Nephron progenitor cell (in vitro differentiated cells): Measurements from ENCODE around the gene YTHDF1.

Source experiments
- DNase-seq: peaks from one replicate; pipeline ENCODE4 v3.0.0; 2021
- H3K27ac Mint-ChIP-seq: 2 replicates; pipeline ENCODE4 v1.8.0; 2021; ENCODE audit warnings: mild to moderate bottlenecking, moderate library complexity, mixed read lengths
- H3K27me3 Mint-ChIP-seq: 2 replicates; pipeline ENCODE4 v1.8.0; 2021; ENCODE audit warnings: mild to moderate bottlenecking, low read depth, mixed read lengths; ENCODE audit not compliant: poor library complexity
- H3K36me3 Mint-ChIP-seq: 2 replicates; pipeline ENCODE4 v1.8.0; 2021; ENCODE audit warnings: low read depth, mixed read lengths
- H3K4me1 Mint-ChIP-seq: 2 replicates; pipeline ENCODE4 v1.8.0; 2021; ENCODE audit warnings: mixed read lengths
- H3K4me3 Mint-ChIP-seq: 2 replicates; pipeline ENCODE4 v1.8.0; 2021; ENCODE audit warnings: mild to moderate bottlenecking, moderate library complexity, mixed read lengths
- H3K9me3 Mint-ChIP-seq: 2 replicates; pipeline ENCODE4 v1.8.0; 2021; ENCODE audit warnings: mild to moderate bottlenecking, moderate library complexity, mixed read lengths
- TF ChIP-seq, protein P1 (sequence below): fragments of 200-600 bp; sonication (generic); IDR thresholded peaks from 2 replicates; pipeline ENCODE4 v1.5.0; 2021; ENCODE audit warnings: antibody characterized with exemption

Gene YTHDF1

DNA sequence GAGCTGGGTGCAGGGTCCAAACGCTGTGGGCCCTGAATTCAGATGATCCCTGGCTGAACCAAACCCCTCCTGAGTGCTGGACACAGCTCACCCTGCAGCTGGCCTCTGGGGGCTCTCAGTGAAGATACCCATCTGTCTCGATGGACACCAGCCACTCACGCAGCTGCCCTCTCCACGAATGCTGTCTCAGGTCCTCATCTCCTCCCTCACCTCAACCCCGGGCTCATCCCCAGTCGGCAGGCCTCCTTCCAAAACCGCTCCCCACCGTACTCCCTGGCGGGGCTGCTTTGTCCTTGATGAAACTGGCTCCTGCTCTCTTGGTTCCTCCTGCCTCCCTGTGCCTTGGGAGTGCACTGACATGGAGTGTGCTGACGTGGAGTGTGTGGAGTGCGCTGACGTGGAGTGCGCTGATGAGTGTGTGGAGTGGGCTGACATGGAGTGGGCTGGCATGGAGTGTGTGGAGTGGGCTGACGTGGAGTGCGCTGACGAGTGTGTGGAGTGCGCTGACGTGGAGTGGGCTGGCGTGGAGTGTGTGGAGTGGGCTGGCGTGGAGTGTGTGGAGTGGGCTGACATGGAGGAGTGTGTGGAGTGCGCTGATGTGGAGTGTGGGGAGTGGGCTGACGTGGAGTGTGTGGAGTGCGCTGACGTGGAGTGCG is 4.1 kb upstream of the YTHDF1 start:
- peaks cover 41% of the 10 kb centered on the region for H3K27me3 Mint-ChIP-seq
- H3K36me3 Mint-ChIP-seq, result peaks cover under 1% of the 10 kb centered on the region
- TF ChIP-seq, protein P1, sequence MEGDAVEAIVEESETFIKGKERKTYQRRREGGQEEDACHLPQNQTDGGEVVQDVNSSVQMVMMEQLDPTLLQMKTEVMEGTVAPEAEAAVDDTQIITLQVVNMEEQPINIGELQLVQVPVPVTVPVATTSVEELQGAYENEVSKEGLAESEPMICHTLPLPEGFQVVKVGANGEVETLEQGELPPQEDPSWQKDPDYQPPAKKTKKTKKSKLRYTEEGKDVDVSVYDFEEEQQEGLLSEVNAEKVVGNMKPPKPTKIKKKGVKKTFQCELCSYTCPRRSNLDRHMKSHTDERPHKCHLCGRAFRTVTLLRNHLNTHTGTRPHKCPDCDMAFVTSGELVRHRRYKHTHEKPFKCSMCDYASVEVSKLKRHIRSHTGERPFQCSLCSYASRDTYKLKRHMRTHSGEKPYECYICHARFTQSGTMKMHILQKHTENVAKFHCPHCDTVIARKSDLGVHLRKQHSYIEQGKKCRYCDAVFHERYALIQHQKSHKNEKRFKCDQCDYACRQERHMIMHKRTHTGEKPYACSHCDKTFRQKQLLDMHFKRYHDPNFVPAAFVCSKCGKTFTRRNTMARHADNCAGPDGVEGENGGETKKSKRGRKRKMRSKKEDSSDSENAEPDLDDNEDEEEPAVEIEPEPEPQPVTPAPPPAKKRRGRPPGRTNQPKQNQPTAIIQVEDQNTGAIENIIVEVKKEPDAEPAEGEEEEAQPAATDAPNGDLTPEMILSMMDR, result no peak
- no peak overlapping the region for H3K4me3 Mint-ChIP-seq
- H3K4me1 Mint-ChIP-seq, result peaks cover 29% of the 10 kb centered on the region
- H3K9me3 Mint-ChIP-seq, result no peaks in the 10 kb centered on the region
- DNase-seq, result no peak
- H3K27ac Mint-ChIP-seq, result peak overlapping the region; percentile 11

DNA sequence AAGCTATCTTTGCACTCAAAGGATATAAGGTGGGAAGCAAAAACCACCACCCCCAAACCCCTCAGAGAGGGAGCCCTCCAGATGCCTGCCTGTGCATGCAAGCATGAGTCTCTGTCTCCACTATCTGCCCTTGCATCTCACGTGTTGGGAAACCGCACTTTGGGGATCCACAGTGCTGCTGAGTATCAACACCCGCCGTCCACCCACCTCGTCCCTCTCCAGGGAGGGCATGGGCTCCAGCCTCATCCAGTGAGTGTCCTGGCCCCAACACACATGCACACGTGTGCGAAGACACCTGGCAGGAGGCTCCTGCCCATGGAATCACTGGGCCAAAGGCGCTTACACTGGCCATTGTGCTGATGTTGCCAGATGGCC is 3.5 kb upstream of the YTHDF1 start:
- H3K9me3 Mint-ChIP-seq, result no peaks in the 10 kb centered on the region
- H3K27me3 Mint-ChIP-seq, result peaks cover 41% of the 10 kb centered on the region
- peaks cover 6% of the 10 kb centered on the region for H3K36me3 Mint-ChIP-seq
- no peak for DNase-seq
- peaks cover 29% of the 10 kb centered on the region for H3K4me1 Mint-ChIP-seq
- TF ChIP-seq, protein P1, result no peak
- H3K4me3 Mint-ChIP-seq, result no peak overlapping the region
- no peak overlapping the region for H3K27ac Mint-ChIP-seq

DNA sequence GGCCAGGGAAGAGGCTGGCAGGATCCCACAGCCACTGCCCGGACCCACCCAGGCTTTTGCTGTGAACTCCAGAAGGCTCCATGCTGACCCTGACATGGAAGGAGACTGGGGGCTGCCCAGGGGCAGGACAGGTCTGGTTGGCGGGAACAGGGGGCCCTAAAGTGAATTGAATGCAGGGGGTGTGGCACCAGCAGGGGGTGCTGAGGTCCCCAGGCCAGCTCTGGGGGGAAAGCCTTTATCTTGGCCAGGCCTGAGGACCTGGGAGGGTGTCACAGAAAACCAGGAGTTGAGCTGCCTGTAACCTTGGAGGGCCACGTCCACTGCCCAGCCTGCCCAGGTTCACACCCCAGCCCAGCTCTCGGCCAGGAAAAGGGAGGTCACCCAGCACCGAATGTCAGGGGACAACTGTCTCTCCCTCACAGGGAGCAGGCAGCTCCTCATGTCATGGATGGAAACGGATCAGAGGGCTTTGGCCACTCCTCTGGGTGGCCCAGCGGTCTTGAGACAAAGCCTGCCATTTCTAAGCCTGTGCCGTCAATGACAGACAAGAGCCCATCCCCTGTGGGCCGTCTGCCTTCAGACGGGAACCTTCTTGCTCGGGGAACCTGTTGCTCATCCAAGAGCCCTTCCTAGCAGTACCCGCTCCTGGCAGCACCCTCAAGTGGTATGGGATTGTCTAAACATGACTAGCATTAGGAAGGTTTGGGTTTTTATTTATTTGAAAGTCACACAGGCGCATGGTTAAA is 2.9 kb upstream of the YTHDF1 start:
- TF ChIP-seq, protein P1, result no peak
- H3K27ac Mint-ChIP-seq, result no peak overlapping the region
- H3K36me3 Mint-ChIP-seq, result peaks cover 11% of the 10 kb centered on the region
- H3K4me3 Mint-ChIP-seq, result no peak overlapping the region
- peaks cover 38% of the 10 kb centered on the region for H3K27me3 Mint-ChIP-seq
- peaks cover 29% of the 10 kb centered on the region for H3K4me1 Mint-ChIP-seq
- no peaks in the 10 kb centered on the region for H3K9me3 Mint-ChIP-seq
- DNase-seq, result no peak

DNA sequence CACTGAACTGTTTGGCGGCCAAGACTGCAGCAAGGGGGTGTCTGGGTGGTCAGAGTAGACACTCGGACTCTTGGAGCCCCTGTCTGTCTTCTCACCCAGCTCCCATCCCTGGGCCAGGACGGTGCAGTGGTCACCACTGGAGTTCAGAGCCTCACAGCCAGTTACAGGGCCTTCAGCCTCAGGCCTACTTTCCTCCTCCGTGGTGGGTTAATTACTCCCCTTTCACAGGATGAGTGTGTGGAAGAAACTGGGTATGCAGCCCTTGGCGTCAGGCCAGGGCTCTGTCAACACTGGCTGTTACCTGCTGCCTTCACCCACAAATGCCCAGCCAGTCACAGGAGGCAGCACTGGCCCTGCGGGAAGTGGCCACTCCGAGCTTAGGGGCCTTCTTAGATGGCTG is 1.8 kb upstream of the YTHDF1 start:
- Mint-ChIP-seq H3K27ac (no peak overlapping the region), H3K4me3 (no peak overlapping the region), H3K27me3 (peaks cover 32% of the 10 kb centered on the region), H3K9me3 (no peaks in the 10 kb centered on the region), H3K36me3 (peaks cover 23% of the 10 kb centered on the region), H3K4me1 (peaks cover 36% of the 10 kb centered on the region)
- no peak for DNase-seq
- TF ChIP-seq, protein P1, result no peak

DNA sequence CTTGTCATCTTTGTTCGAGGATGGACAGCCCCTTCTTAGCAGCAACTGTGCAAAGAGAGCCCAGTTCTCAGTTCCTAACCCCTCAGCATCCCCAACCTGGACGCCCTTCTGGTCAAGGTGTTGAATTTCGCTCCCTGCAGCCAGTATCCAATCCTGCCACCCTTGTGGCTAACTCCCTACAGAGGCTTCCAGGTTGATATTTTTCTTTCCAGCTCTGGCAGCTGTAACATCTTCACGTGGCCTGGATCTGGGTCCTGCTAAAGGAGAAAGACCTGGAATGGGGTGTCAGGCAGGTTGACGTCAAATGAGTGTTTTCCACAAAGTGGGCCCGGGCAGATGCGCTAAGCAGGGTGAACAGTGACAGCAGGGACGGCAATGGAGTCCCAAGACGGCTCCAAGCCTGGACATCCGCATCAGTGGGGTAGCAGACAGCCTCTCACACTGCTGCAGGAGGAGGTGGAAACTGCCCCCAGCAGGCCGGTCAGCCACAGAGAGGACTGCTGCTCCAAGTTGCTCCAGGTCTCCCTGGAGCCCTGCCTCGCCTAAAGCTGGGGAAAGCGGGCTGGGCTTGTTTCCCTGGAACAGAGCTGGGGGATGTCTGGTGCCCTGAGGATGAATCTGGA is 1.0 kb upstream of the YTHDF1 start:
- H3K27me3 Mint-ChIP-seq, result peaks cover 27% of the 10 kb centered on the region
- TF ChIP-seq, protein P1, result no peak
- no peak overlapping the region for H3K27ac Mint-ChIP-seq
- DNase-seq, result no peak
- H3K4me3 Mint-ChIP-seq, result peak overlapping the region; percentile 81
- no peaks in the 10 kb centered on the region for H3K9me3 Mint-ChIP-seq
- H3K4me1 Mint-ChIP-seq, result peaks cover 43% of the 10 kb centered on the region
- peaks cover 31% of the 10 kb centered on the region for H3K36me3 Mint-ChIP-seq
